HEK293 (cell line): ENCODE results near the gene SLC36A1.

Source experiments
- CTCF ChIP-seq: fragments of 450-650 bp; formaldehyde crosslinking; IDR thresholded peaks from 2 replicates; pipeline ENCODE4 v1.5.1; 2016; ENCODE audit warnings: missing biosample characterization, missing genetic modification characterization
- GFI1B ChIP-seq: fragments of 450-650 bp; formaldehyde crosslinking; IDR thresholded peaks from 2 replicates; pipeline ENCODE4 v1.5.1; 2016; ENCODE audit warnings: missing biosample characterization, missing genetic modification characterization
- HOXA7 ChIP-seq: sonication (generic); formaldehyde crosslinking; IDR thresholded peaks from 2 replicates; pipeline ENCODE4 v1.8.1; 2022; ENCODE audit warnings: missing genetic modification reagents, borderline replicate concordance
- HOXC10 ChIP-seq: sonication (generic); formaldehyde crosslinking; IDR thresholded peaks from 2 replicates; pipeline ENCODE4 v1.8.1; 2023; ENCODE audit warnings: mild to moderate bottlenecking, missing genetic modification reagents
- KLF1 ChIP-seq: fragments of 450-650 bp; formaldehyde crosslinking; IDR thresholded peaks from 2 replicates; pipeline ENCODE4 v1.5.1; 2016; ENCODE audit warnings: missing biosample characterization, missing genetic modification characterization
- TCF7L2 ChIP-seq: IDR thresholded peaks from 2 replicates; pipeline ENCODE4 v1.6.1; 2011; ENCODE audit warnings: low read depth, mild to moderate bottlenecking, inconsistent platforms, low read length, moderate library complexity, borderline replicate concordance
- ZEB2 ChIP-seq: fragments of 450-650 bp; formaldehyde crosslinking; IDR thresholded peaks from 2 replicates; pipeline ENCODE4 v1.5.1; 2016; ENCODE audit warnings: missing biosample characterization, missing genetic modification characterization

DNA sequence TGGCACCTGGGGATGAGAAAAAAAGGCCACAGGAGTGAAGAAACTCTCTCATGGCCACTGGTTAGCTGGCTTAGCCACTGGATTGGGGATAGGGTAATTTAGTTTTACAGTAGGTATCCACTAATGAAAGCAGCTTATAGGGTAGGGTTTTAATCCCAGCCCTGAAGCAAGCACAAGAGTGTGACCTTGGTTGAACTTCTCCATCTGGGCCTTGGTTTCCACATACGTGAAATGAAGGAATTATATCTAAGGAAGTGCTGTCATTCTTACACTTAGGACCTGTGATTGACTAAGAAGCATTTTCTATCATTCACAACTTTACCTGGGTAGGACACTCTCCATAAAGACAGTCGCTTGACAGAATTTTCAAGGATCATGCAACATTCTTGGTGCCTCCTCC is 94.2 kb downstream of the SLC36A1 start:
- no peak for TF ChIP-seq ZEB2 (tag by site-specific recombination)
- TF ChIP-seq HOXC10 (CRISPR knock-in tag) = no peak
- TF ChIP-seq KLF1 (tag by site-specific recombination) = no peak
- no peak for TF ChIP-seq CTCF
- no peak for TF ChIP-seq HOXA7 (CRISPR knock-in tag)
- TF ChIP-seq GFI1B (tag by site-specific recombination) = no peak
- TF ChIP-seq TCF7L2 = no peak
